Kidney epithelial cell (primary cell): ENCODE data around the gene SMCHD1. TPM values are rescaled to one million over a fixed set of nuclear protein-coding genes. Genes with fewer than 3 reads are reported as not detected.
A peak's percentile ranks its signal among the peaks of the same experiment; 100 is the strongest.

Experiments used
- DNase-seq: peaks from one replicate; pipeline ENCODE4 v3.0.0-alpha.2; 2010; ENCODE audit warnings: low read depth
- H3K27me3 ChIP-seq: 2 replicates; pipeline ENCODE4 v1.6.0; 2011; ENCODE audit warnings: low read length; ENCODE audit not compliant: control insufficient read depth, insufficient read depth
- H3K36me3 ChIP-seq: 2 replicates; pipeline ENCODE4 v1.5.1; 2011; ENCODE audit warnings: low read length; ENCODE audit not compliant: control insufficient read depth, insufficient read depth
- H3K4me3 ChIP-seq: 2 replicates; pipeline ENCODE4 v1.5.1; 2011; ENCODE audit warnings: low read depth, mild to moderate bottlenecking, control low read depth, low read length
- CTCF ChIP-seq: IDR thresholded peaks from 2 replicates; pipeline ENCODE4 v1.5.1; 2011; ENCODE audit warnings: mild to moderate bottlenecking, moderate library complexity, low read length, control low read depth, inconsistent platforms; ENCODE audit not compliant: insufficient read depth, poor library complexity, severe bottlenecking
- total RNA-seq: library from RNA; depleted of rRNA; stranded (reverse); fragments of >200 nt; gene quantifications from 2 replicates; pipeline ENCODE4 v1.2.3, GENCODE V29; 2015

Gene SMCHD1
- 28.0 and 37.5 TPM in 2 replicates for total RNA-seq

- TF ChIP-seq CTCF: no peak
- Histone ChIP-seq H3K4me3 (peak within 1 kb of the TSS; percentile 82), H3K27me3 (no peaks in the 10 kb centered on the region), H3K36me3 (no peaks in the 10 kb centered on the region)
- DNase-seq: peak; percentile 21
Observed at GRCh38 chr18:2655178-2655953, at the start of gene SMCHD1. Gene SMCHD1, plus strand, starts transcription at chr18:2655726. Its CDS starts 350 bp downstream, at chr18:2656076.

GRCh38 chr18:2606335-2606734 is 49.2 kb upstream of the SMCHD1 start:
- no peaks in the 10 kb centered on the region for H3K36me3 ChIP-seq
- no peak for TF ChIP-seq CTCF
- no peaks in the 10 kb centered on the region for H3K27me3 ChIP-seq
- no peak overlapping the region for H3K4me3 ChIP-seq
- no peak for DNase-seq

GRCh38 chr18:2609604-2610003 is 45.9 kb upstream of the SMCHD1 start:
- no peak for DNase-seq
- Histone ChIP-seq H3K27me3 (no peaks in the 10 kb centered on the region), H3K36me3 (no peaks in the 10 kb centered on the region), H3K4me3 (no peak overlapping the region)
- no peak for TF ChIP-seq CTCF

- H3K4me3 ChIP-seq: no peak overlapping the region
- no peak for DNase-seq
- TF ChIP-seq CTCF: no peak
- H3K36me3 ChIP-seq: peaks cover 2% of the 10 kb centered on the region
- H3K27me3 ChIP-seq: no peaks in the 10 kb centered on the region
Observed at GRCh38 chr18:2610549-2610948, 45.0 kb upstream of the SMCHD1 start.

GRCh38 chr18:2612996-2613395 is 42.5 kb upstream of the SMCHD1 start:
- H3K27me3 ChIP-seq: no peaks in the 10 kb centered on the region
- peaks cover 2% of the 10 kb centered on the region for H3K36me3 ChIP-seq

More at GRCh38 chr18:2612996-2613395, 42.5 kb upstream of the SMCHD1 start:
- no peak for DNase-seq
- no peak for TF ChIP-seq CTCF
- no peak overlapping the region for H3K4me3 ChIP-seq
